ENCODE data around the gene CPLX1.

The CPLX1 gene

DNA sequence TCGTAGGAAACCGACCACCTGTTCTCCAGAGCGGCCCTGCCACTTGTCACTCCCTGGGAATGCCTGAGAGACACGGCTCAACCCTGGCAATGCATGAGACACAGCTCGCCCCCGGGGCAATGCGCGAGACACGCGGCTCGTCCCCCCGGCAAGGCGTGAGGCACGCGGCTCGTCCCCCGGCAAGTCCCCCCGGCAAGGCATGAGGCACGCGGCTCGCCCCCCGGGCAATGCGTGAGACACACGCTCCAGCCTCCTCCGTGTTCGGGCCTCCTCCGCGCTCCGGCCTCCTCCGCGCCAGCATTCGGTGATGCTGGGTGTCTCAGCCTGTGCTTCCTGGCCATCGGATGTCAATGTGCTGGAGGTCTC lies 27.5 kb upstream of the CPLX1 start:
- no peak for TF ChIP-seq YY1 (IDR thresholded peaks at IDR 0.05; ENCODE audit: low read depth)

DNA sequence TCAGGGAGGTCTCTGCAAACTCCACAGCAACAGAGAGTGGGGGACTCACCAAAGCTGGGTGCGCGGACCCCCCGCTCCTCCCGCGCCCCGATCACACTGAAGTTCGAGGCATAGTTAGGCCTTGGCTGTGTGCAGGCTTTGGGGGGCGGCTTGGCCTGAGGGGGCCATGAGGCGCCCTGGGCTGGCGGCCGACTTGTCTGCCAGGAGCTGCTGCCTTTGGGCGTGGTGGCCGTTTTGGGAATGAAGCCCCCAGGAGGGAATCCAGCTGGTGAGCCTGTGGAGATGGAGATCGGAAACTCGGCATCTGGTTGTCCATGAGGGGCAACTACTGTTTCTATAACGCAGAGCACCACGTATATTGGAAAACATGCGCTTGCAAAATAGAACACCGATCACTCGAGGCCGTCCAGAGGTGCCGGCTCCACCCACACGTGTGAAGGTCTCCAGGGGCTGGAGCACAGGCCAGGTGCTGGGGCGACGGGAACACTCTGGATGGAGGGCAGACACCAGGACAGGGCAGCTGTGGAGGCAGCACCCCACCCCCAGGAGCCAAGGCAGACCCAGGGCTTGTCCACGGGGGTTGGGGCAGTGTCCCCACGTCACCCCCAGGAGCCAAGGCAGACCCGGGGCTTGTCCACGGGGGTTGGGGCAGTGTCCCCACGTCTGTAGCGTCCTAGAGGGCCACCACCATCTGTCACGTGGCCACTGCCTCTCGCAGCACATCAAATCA lies 25.9 kb upstream of the CPLX1 start:
- TF ChIP-seq ZBTB7A (IDR thresholded peaks at IDR 0.05; ENCODE audit: low read depth) = no peak
- no peak for TF ChIP-seq FOXM1 (IDR thresholded peaks at IDR 0.05; ENCODE audit: borderline replicate concordance, low read depth)
- TF ChIP-seq, protein P1, sequence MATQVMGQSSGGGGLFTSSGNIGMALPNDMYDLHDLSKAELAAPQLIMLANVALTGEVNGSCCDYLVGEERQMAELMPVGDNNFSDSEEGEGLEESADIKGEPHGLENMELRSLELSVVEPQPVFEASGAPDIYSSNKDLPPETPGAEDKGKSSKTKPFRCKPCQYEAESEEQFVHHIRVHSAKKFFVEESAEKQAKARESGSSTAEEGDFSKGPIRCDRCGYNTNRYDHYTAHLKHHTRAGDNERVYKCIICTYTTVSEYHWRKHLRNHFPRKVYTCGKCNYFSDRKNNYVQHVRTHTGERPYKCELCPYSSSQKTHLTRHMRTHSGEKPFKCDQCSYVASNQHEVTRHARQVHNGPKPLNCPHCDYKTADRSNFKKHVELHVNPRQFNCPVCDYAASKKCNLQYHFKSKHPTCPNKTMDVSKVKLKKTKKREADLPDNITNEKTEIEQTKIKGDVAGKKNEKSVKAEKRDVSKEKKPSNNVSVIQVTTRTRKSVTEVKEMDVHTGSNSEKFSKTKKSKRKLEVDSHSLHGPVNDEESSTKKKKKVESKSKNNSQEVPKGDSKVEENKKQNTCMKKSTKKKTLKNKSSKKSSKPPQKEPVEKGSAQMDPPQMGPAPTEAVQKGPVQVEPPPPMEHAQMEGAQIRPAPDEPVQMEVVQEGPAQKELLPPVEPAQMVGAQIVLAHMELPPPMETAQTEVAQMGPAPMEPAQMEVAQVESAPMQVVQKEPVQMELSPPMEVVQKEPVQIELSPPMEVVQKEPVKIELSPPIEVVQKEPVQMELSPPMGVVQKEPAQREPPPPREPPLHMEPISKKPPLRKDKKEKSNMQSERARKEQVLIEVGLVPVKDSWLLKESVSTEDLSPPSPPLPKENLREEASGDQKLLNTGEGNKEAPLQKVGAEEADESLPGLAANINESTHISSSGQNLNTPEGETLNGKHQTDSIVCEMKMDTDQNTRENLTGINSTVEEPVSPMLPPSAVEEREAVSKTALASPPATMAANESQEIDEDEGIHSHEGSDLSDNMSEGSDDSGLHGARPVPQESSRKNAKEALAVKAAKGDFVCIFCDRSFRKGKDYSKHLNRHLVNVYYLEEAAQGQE (IDR thresholded peaks at IDR 0.05; ENCODE audit: low read depth) = no peak
- TF ChIP-seq TCF12 (IDR thresholded peaks at IDR 0.05; ENCODE audit: low read depth) = no peak
- TF ChIP-seq, protein P2, sequence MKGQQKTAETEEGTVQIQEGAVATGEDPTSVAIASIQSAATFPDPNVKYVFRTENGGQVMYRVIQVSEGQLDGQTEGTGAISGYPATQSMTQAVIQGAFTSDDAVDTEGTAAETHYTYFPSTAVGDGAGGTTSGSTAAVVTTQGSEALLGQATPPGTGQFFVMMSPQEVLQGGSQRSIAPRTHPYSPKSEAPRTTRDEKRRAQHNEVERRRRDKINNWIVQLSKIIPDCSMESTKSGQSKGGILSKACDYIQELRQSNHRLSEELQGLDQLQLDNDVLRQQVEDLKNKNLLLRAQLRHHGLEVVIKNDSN (IDR thresholded peaks at IDR 0.05) = no peak
- TF ChIP-seq CEBPB (IDR thresholded peaks at IDR 0.05) = no peak
- TF ChIP-seq EP300 (IDR thresholded peaks at IDR 0.05; ENCODE audit: borderline replicate concordance) = no peak
- TF ChIP-seq, protein P3, sequence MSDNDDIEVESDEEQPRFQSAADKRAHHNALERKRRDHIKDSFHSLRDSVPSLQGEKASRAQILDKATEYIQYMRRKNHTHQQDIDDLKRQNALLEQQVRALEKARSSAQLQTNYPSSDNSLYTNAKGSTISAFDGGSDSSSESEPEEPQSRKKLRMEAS (IDR thresholded peaks at IDR 0.05) = no peak
- no peak for TF ChIP-seq TAF1 (IDR thresholded peaks at IDR 0.05; ENCODE audit: low read depth)
- TF ChIP-seq NFIC (IDR thresholded peaks at IDR 0.05) = no peak
- no peak for TF ChIP-seq EGR1 (IDR thresholded peaks at IDR 0.05)
- no peak for TF ChIP-seq TEAD4 (IDR thresholded peaks at IDR 0.05)

DNA sequence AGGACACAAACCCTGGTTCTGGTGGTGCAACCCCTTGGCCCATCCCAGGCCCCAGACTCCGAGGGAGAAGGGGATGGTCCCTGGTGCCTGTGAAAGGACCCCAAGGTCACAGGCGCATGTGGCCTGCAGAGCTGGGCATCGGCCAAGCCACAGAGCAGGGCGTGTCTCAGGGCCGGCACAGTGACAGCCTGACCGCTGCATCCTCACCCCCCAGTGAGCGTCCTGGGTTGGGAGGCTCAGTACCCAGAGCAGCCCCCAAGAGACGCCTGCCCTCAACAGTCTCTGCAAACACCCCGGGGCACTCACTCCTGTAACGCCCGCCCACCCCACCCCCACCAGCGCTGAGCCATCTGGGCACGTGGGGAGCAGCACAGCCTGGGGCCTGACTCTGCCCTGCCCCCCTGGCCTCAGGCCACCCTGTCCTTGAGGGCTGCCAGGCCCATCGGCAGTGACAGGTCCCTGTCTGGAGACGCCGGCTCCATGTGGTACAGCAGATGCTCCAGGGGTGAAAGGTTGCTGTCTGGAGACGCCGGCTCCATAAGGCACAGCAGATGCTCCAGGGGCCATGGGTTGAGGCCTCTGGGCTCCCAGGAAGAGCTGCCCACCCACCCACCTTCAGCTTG lies 24.5 kb upstream of the CPLX1 start:
- no peak for TF ChIP-seq FOXM1 (IDR thresholded peaks at IDR 0.05; ENCODE audit: borderline replicate concordance, low read depth)
- no peak for TF ChIP-seq TEAD4 (IDR thresholded peaks at IDR 0.05)
- no peak for TF ChIP-seq EP300 (IDR thresholded peaks at IDR 0.05; ENCODE audit: borderline replicate concordance)
- TF ChIP-seq RAD21 (IDR thresholded peaks at IDR 0.05; ENCODE audit: low read depth) = no peak
- TF ChIP-seq CEBPB (IDR thresholded peaks at IDR 0.05) = no peak
- no peak for TF ChIP-seq YY1 (IDR thresholded peaks at IDR 0.05; ENCODE audit: low read depth)
- TF ChIP-seq TCF12 (IDR thresholded peaks at IDR 0.05; ENCODE audit: low read depth) = no peak
- TF ChIP-seq EGR1 (IDR thresholded peaks at IDR 0.05) = no peak
- TF ChIP-seq, protein P1 (IDR thresholded peaks at IDR 0.05; ENCODE audit: low read depth) = no peak
- no peak for TF ChIP-seq CREB1 (IDR thresholded peaks at IDR 0.05; ENCODE audit: low read depth)
- no peak for TF ChIP-seq ZBTB7A (IDR thresholded peaks at IDR 0.05; ENCODE audit: low read depth)
- TF ChIP-seq, protein P2 (IDR thresholded peaks at IDR 0.05) = no peak
- TF ChIP-seq TAF1 (IDR thresholded peaks at IDR 0.05; ENCODE audit: low read depth) = no peak
- TF ChIP-seq, protein P3 (IDR thresholded peaks at IDR 0.05) = no peak
- no peak for TF ChIP-seq NFIC (IDR thresholded peaks at IDR 0.05)

DNA sequence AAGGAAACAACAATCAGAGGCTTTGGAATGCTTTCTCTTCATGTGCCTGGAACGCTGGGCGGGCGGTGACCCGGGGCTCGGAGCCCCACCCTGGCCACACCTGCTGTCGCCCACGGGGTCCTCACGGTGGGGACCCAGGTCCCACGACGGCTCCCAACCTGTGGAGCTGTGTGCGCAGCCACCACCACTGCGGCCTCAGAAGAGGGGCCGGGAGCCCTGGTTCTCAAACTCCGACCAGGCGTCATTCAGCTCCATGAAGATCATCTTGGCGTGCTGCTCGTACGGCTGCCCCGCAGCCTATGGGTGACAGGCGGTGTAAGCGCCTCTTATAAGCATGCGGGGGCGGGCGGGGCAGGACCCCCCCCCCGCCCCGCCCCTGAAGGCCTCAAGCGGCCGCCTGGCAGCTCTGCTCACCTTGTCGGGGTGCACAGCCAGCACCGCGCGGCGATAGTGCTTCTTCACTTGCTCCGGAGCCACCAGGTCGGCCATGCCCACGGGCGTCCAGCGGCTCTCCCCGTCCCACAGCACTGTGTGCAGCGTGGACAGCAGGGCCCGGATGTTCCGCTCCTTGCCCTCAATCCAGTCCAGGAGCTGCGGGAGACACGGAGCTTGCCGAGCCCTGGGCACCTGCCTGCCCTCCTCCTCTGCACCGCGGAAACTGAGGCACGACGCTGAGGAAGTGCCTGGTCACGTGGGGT lies 23.7 kb upstream of the CPLX1 start:
- TF ChIP-seq FOXM1 (IDR thresholded peaks at IDR 0.05; ENCODE audit: borderline replicate concordance, low read depth) (no peak), TCF12 (IDR thresholded peaks at IDR 0.05; ENCODE audit: low read depth) (no peak), YY1 (IDR thresholded peaks at IDR 0.05; ENCODE audit: low read depth) (no peak), EGR1 (IDR thresholded peaks at IDR 0.05) (no peak), EP300 (IDR thresholded peaks at IDR 0.05; ENCODE audit: borderline replicate concordance) (no peak), RAD21 (IDR thresholded peaks at IDR 0.05; ENCODE audit: low read depth) (no peak), CEBPB (IDR thresholded peaks at IDR 0.05) (no peak), CREB1 (IDR thresholded peaks at IDR 0.05; ENCODE audit: low read depth) (no peak), TAF1 (IDR thresholded peaks at IDR 0.05; ENCODE audit: low read depth) (no peak), NFIC (IDR thresholded peaks at IDR 0.05) (no peak), ZBTB7A (IDR thresholded peaks at IDR 0.05; ENCODE audit: low read depth) (no peak), TEAD4 (IDR thresholded peaks at IDR 0.05) (no peak)
- TF ChIP-seq, protein P3 (IDR thresholded peaks at IDR 0.05) = no peak
- TF ChIP-seq, protein P2 (IDR thresholded peaks at IDR 0.05) = no peak
- TF ChIP-seq, protein P1 (IDR thresholded peaks at IDR 0.05; ENCODE audit: low read depth) = no peak

Data from Ishikawa (cell line).